ENCODE measurements around the gene RGS14. TPM values are rescaled to one million over a fixed set of nuclear protein-coding genes. Genes with fewer than 3 reads are reported as not detected.
A peak's percentile ranks its signal among the peaks of the same experiment; 100 is the strongest.

RGS14 gene
- total and polyA plus RNA-seq, 5 donors from 2014 or later: 40.1 to 93.3 (median 53.4) TPM

GRCh38 chr5:177311723-177312648 is 45.7 kb upstream of the RGS14 start, which contains the start of gene MXD3:
Gene MXD3 (minus strand): TSS chr5:177311898. CDS start chr5:177311830, 68 bp downstream.
- H3K36me3 Mint-ChIP-seq: peaks cover under 1% of the 10 kb centered on the region
- peak within 1 kb of the TSS; percentile 83 to 96 (median 94) for H3K4me3 Mint-ChIP-seq
- no peaks in the 10 kb centered on the region for H3K27me3 ChIP-seq (ENCODE audit: control insufficient read depth, insufficient read depth, low read length)
- H3K4me1 ChIP-seq (ENCODE audit: control insufficient read depth, insufficient read depth, low read length, poor library complexity, severe bottlenecking): peaks cover 36% of the 10 kb centered on the region
- H3K27ac Mint-ChIP-seq: peak within 1 kb of the TSS; percentile 70 to 77 (median 76)
- peaks cover under 1% of the 10 kb centered on the region for H3K36me3 ChIP-seq (ENCODE audit: control insufficient read depth, insufficient read depth, low read length)
- ATAC-seq (ENCODE audit: low read depth in 2 of 2) (peak; percentile 90), DNase-seq (peak; percentile 93 to 97 (median 93))
- H3K9me3 ChIP-seq (ENCODE audit: control insufficient read depth in 2 of 2, low read length in 2 of 2): no peaks in the 10 kb centered on the region
- no peaks in the 10 kb centered on the region for H3K27me3 Mint-ChIP-seq
- H3K4me1 Mint-ChIP-seq: peaks cover 4 to 47% (median 16%) of the 10 kb centered on the region in 4 donors
- peak within 1 kb of the TSS; percentile 68 for H3K4me3 ChIP-seq (ENCODE audit: low read depth, low read length)
- no peaks in the 10 kb centered on the region for H3K9me3 Mint-ChIP-seq
- peak within 1 kb of the TSS; percentile 67 for H3K27ac ChIP-seq (ENCODE audit: insufficient read depth, low read length, poor library complexity, severe bottlenecking)

GRCh38 chr5:177312649-177313181 is 45.0 kb upstream of the RGS14 start:
- Mint-ChIP-seq H3K27me3 (no peaks in the 10 kb centered on the region), H3K27ac (peak overlapping the region in 1 of 3 donors; percentile 42), H3K36me3 (no peaks in the 10 kb centered on the region), H3K9me3 (no peaks in the 10 kb centered on the region), H3K4me1 (peaks cover 4 to 47% (median 16%) of the 10 kb centered on the region in 4 donors), H3K4me3 (peak overlapping the region; percentile 74 to 95 (median 85))
- H3K27me3 ChIP-seq (ENCODE audit: control insufficient read depth, insufficient read depth, low read length): no peaks in the 10 kb centered on the region
- DNase-seq: peak in 1 of 3 donors; percentile 82
- H3K4me3 ChIP-seq (ENCODE audit: low read depth, low read length): peak overlapping the region; percentile 68
- H3K9me3 ChIP-seq (ENCODE audit: control insufficient read depth in 2 of 2, low read length in 2 of 2): no peaks in the 10 kb centered on the region
- H3K4me1 ChIP-seq (ENCODE audit: control insufficient read depth, insufficient read depth, low read length, poor library complexity, severe bottlenecking): peaks cover 36% of the 10 kb centered on the region
- ATAC-seq (ENCODE audit: low read depth in 2 of 2): peak; percentile 2 to 5
- H3K36me3 ChIP-seq (ENCODE audit: control insufficient read depth, insufficient read depth, low read length): no peaks in the 10 kb centered on the region
- peak overlapping the region; percentile 67 for H3K27ac ChIP-seq (ENCODE audit: insufficient read depth, low read length, poor library complexity, severe bottlenecking)

GRCh38 chr5:177313561-177314259 is 44.0 kb upstream of the RGS14 start:
- peaks cover 4 to 49% (median 22%) of the 10 kb centered on the region in 4 donors for H3K4me1 Mint-ChIP-seq
- no peak for DNase-seq
- H3K27ac Mint-ChIP-seq: no peak overlapping the region

GRCh38 chr5:177314376-177315342 is 43.1 kb upstream of the RGS14 start:
- Histone ChIP-seq H3K9me3 (ENCODE audit: control insufficient read depth in 2 of 2, low read length in 2 of 2) (no peaks in the 10 kb centered on the region), H3K4me3 (ENCODE audit: low read depth, low read length) (no peak overlapping the region), H3K27ac (ENCODE audit: insufficient read depth, low read length, poor library complexity, severe bottlenecking) (no peak overlapping the region), H3K36me3 (ENCODE audit: control insufficient read depth, insufficient read depth, low read length) (peaks cover 2% of the 10 kb centered on the region), H3K27me3 (ENCODE audit: control insufficient read depth, insufficient read depth, low read length) (no peaks in the 10 kb centered on the region), H3K4me1 (ENCODE audit: control insufficient read depth, insufficient read depth, low read length, poor library complexity, severe bottlenecking) (peaks cover 33% of the 10 kb centered on the region)
- Mint-ChIP-seq H3K4me3 (no peak overlapping the region), H3K27me3 (no peaks in the 10 kb centered on the region), H3K4me1 (peaks cover 4 to 42% (median 20%) of the 10 kb centered on the region in 4 donors), H3K9me3 (peaks cover 0 to 4% (median 0%) of the 10 kb centered on the region in 7 donors), H3K36me3 (peaks cover 7% of the 10 kb centered on the region), H3K27ac (no peak overlapping the region)
- DNase-seq: no peak
- no peak for ATAC-seq (ENCODE audit: low read depth in 2 of 2)

More at GRCh38 chr5:177313561-177314259, 44.0 kb upstream of the RGS14 start:
- Histone ChIP-seq H3K9me3 (ENCODE audit: control insufficient read depth in 2 of 2, low read length in 2 of 2) (no peaks in the 10 kb centered on the region), H3K4me1 (ENCODE audit: control insufficient read depth, insufficient read depth, low read length, poor library complexity, severe bottlenecking) (peaks cover 36% of the 10 kb centered on the region), H3K4me3 (ENCODE audit: low read depth, low read length) (no peak overlapping the region), H3K27me3 (ENCODE audit: control insufficient read depth, insufficient read depth, low read length) (no peaks in the 10 kb centered on the region), H3K36me3 (ENCODE audit: control insufficient read depth, insufficient read depth, low read length) (no peaks in the 10 kb centered on the region), H3K27ac (ENCODE audit: insufficient read depth, low read length, poor library complexity, severe bottlenecking) (no peak overlapping the region)
- no peak for ATAC-seq (ENCODE audit: low read depth in 2 of 2)
- H3K4me3 Mint-ChIP-seq: peak overlapping the region in 1 of 4 donors; percentile 58
- H3K9me3 Mint-ChIP-seq: no peaks in the 10 kb centered on the region
- no peaks in the 10 kb centered on the region for H3K36me3 Mint-ChIP-seq
- no peaks in the 10 kb centered on the region for H3K27me3 Mint-ChIP-seq

GRCh38 chr5:177315411-177315810 is 42.3 kb upstream of the RGS14 start:
- ATAC-seq (ENCODE audit: low read depth in 2 of 2): no peak
- peaks cover 4 to 43% (median 15%) of the 10 kb centered on the region in 4 donors for H3K4me1 Mint-ChIP-seq
- H3K27me3 Mint-ChIP-seq: no peaks in the 10 kb centered on the region
- no peak overlapping the region for H3K27ac Mint-ChIP-seq
- H3K4me3 ChIP-seq (ENCODE audit: low read depth, low read length): no peak overlapping the region
- H3K4me3 Mint-ChIP-seq: no peak overlapping the region
- no peak overlapping the region for H3K27ac ChIP-seq (ENCODE audit: insufficient read depth, low read length, poor library complexity, severe bottlenecking)
- no peaks in the 10 kb centered on the region for H3K27me3 ChIP-seq (ENCODE audit: control insufficient read depth, insufficient read depth, low read length)
- peaks cover 10% of the 10 kb centered on the region for H3K36me3 Mint-ChIP-seq
- H3K9me3 ChIP-seq (ENCODE audit: control insufficient read depth in 2 of 2, low read length in 2 of 2): no peaks in the 10 kb centered on the region
- H3K9me3 Mint-ChIP-seq: peaks cover 0 to 5% (median 0%) of the 10 kb centered on the region in 7 donors
- H3K4me1 ChIP-seq (ENCODE audit: control insufficient read depth, insufficient read depth, low read length, poor library complexity, severe bottlenecking): peaks cover 26% of the 10 kb centered on the region
- DNase-seq: no peak
- peaks cover 2% of the 10 kb centered on the region for H3K36me3 ChIP-seq (ENCODE audit: control insufficient read depth, insufficient read depth, low read length)

GRCh38 chr5:177316005-177316404 is 41.7 kb upstream of the RGS14 start:
- ATAC-seq (ENCODE audit: low read depth in 2 of 2) (no peak), DNase-seq (no peak)
- peaks cover 2% of the 10 kb centered on the region for H3K36me3 ChIP-seq (ENCODE audit: control insufficient read depth, insufficient read depth, low read length)
- no peaks in the 10 kb centered on the region for H3K9me3 ChIP-seq (ENCODE audit: control insufficient read depth in 2 of 2, low read length in 2 of 2)
- H3K4me3 ChIP-seq (ENCODE audit: low read depth, low read length): no peak overlapping the region
- H3K4me1 ChIP-seq (ENCODE audit: control insufficient read depth, insufficient read depth, low read length, poor library complexity, severe bottlenecking): peaks cover 20% of the 10 kb centered on the region
- H3K4me1 Mint-ChIP-seq: peaks cover under 1 to 37% (median 10%) of the 10 kb centered on the region in 4 donors
- peaks cover 11% of the 10 kb centered on the region for H3K36me3 Mint-ChIP-seq
- no peak overlapping the region for H3K27ac ChIP-seq (ENCODE audit: insufficient read depth, low read length, poor library complexity, severe bottlenecking)
- no peak overlapping the region for H3K27ac Mint-ChIP-seq
- peaks cover 0 to 5% (median 0%) of the 10 kb centered on the region in 7 donors for H3K9me3 Mint-ChIP-seq
- no peaks in the 10 kb centered on the region for H3K27me3 Mint-ChIP-seq
- peak overlapping the region in 1 of 4 donors; percentile 55 for H3K4me3 Mint-ChIP-seq
- H3K27me3 ChIP-seq (ENCODE audit: control insufficient read depth, insufficient read depth, low read length): no peaks in the 10 kb centered on the region
